Activated CD8-positive, alpha-beta T cell treated with anti-CD3 and anti-CD28 coated beads for 36 hours (primary cell): ENCODE data around the gene FNDC1. TPM values are rescaled to one million over a fixed set of nuclear protein-coding genes. Genes with fewer than 3 reads are reported as not detected.

Experiments used
- ATAC-seq: fragments of 200-7000 bp; cut with Tn5 transposase; one replicate; pipeline ENCODE4 v1.10.0; 2021; ENCODE audit warnings: mild to moderate bottlenecking, moderate library complexity
- CTCF ChIA-PET: fragments of 350-600 bp; sonication (Branson Sonifier 250); formaldehyde crosslinking; loops from one replicate; lab custom pipeline; 2021; ENCODE audit warnings: antibody characterized with exemption; lab: Charles Lee
- POLR2A ChIA-PET: fragments of 350-600 bp; sonication (Branson Sonifier 250); formaldehyde crosslinking; loops from one replicate; lab custom pipeline; 2021; ENCODE audit warnings: antibody characterized with exemption; lab: Charles Lee
- DNase-seq: peaks from one replicate; pipeline ENCODE4 v3.0.0-alpha.2; 2020
- H3K27ac Mint-ChIP-seq: one replicate; pipeline ENCODE4 v1.8.0; 2021; ENCODE audit warnings: mild to moderate bottlenecking, mixed read lengths
- H3K27me3 Mint-ChIP-seq: one replicate; pipeline ENCODE4 v1.8.0; 2021; ENCODE audit warnings: mixed read lengths
- H3K36me3 Mint-ChIP-seq: one replicate; pipeline ENCODE4 v1.8.0; 2021; ENCODE audit warnings: low read depth, mixed read lengths
- H3K4me1 Mint-ChIP-seq: one replicate; pipeline ENCODE4 v1.8.0; 2021; ENCODE audit warnings: low read depth, mixed read lengths
- H3K4me3 Mint-ChIP-seq: one replicate; pipeline ENCODE4 v1.8.0; 2021; ENCODE audit warnings: mild to moderate bottlenecking, moderate library complexity, mixed read lengths
- H3K9me3 Mint-ChIP-seq: one replicate; pipeline ENCODE4 v1.8.0; 2021; ENCODE audit warnings: mixed read lengths
- CTCF ChIP-seq: fragments of 200-600 bp; IDR thresholded peaks from one replicate; pipeline ENCODE4 v1.8.0; 2022; ENCODE audit warnings: antibody characterized with exemption, mild to moderate bottlenecking
- intact Hi-C: fragments of 100-400 bp; cut with micrococcal nuclease; formaldehyde crosslinking; loops from one replicate; pipeline ENCODE4 v1.10.0; 2022
- total RNA-seq, 2 experiments: library from RNA; stranded (reverse); gene quantifications; one replicate each; pipeline ENCODE4 v1.2.3, GENCODE V29; 2021

The FNDC1 gene
- total RNA-seq, 2 experiments from 2014 or later = not detected

DNA sequence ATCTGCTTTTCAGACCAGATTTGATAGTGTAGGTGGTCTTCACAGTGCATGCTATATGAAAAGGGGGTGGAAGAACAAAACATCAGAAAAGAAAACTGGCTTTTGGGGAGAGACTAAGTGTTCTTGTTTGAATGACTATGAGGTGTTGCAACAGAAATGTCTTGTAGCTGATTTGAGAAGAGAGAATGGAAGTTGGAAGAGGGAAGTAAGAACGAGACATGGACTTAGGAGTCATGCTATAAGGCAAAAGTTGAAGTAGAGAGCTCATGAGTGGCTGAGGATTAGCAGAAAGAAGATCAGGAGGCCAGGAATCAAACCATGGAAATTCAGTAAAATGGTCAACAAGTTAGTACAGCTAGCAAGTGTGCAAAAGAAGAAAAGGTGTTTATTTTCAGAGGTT lies 32.1 kb downstream of the FNDC1 start:
- no peaks in the 10 kb centered on the region for H3K36me3 Mint-ChIP-seq
- no peak for TF ChIP-seq CTCF
- POLR2A ChIA-PET = interaction anchor here (0.6 kb wide), 1 partner anchor 424 kb away, joined by 3 read pairs; no protein-coding TSS in a partner anchor
- H3K27me3 Mint-ChIP-seq = peaks cover 7% of the 10 kb centered on the region
- ATAC-seq (no peak), DNase-seq (no peak)
- H3K27ac Mint-ChIP-seq = no peak overlapping the region
- H3K9me3 Mint-ChIP-seq = no peaks in the 10 kb centered on the region
- no peaks in the 10 kb centered on the region for H3K4me1 Mint-ChIP-seq
- H3K4me3 Mint-ChIP-seq = no peak overlapping the region
- CTCF ChIA-PET = interaction anchor here (1.0 to 1.3 kb wide), 2 partner anchors 18 to 27 kb away, joined by 3 to 8 read pairs; no protein-coding TSS in a partner anchor
- intact Hi-C loops = no loop called here

GRCh38 chr6:159203304-159204005 lies 34.3 kb downstream of the FNDC1 start:
- ChIA-PET POLR2A (no interaction called here), CTCF (interaction anchor here (1.3 to 2.6 kb wide), 4 partner anchors 14 to 50 kb away, joined by 3 to 9 read pairs (median 6); no protein-coding TSS in a partner anchor)
- Mint-ChIP-seq H3K4me1 (no peaks in the 10 kb centered on the region), H3K9me3 (no peaks in the 10 kb centered on the region), H3K27ac (no peak overlapping the region), H3K36me3 (no peaks in the 10 kb centered on the region), H3K27me3 (peaks cover 5% of the 10 kb centered on the region), H3K4me3 (no peak overlapping the region)
- ATAC-seq (no peak), DNase-seq (no peak)
- no peak for TF ChIP-seq CTCF
- intact Hi-C loops = no loop called here

- Mint-ChIP-seq H3K27me3 (peaks cover 3% of the 10 kb centered on the region), H3K4me3 (no peak overlapping the region), H3K36me3 (no peaks in the 10 kb centered on the region), H3K4me1 (no peaks in the 10 kb centered on the region), H3K27ac (no peak overlapping the region), H3K9me3 (no peaks in the 10 kb centered on the region)
- DNase-seq (no peak), ATAC-seq (no peak)
- CTCF ChIA-PET = interaction anchor here (1.0 to 2.6 kb wide), 4 partner anchors 13 to 56 kb away, joined by 3 to 9 read pairs (median 4); no protein-coding TSS in a partner anchor
- intact Hi-C loops = no loop called here
- no peak for TF ChIP-seq CTCF
- POLR2A ChIA-PET = no interaction called here
These were observed 35.4 kb downstream of the FNDC1 start for GRCh38 chr6:159204605-159205004.

- no peak for ATAC-seq
- no peak for TF ChIP-seq CTCF
- intact Hi-C loops = no loop called here
- no peaks in the 10 kb centered on the region for H3K36me3 Mint-ChIP-seq
- CTCF ChIA-PET = interaction anchor here (2.0 kb wide), 2 partner anchors 41 to 442 kb away, joined by 5 to 7 read pairs; no protein-coding TSS in a partner anchor
- no peak overlapping the region for H3K4me3 Mint-ChIP-seq
- DNase-seq = no peak
- POLR2A ChIA-PET = no interaction called here
- no peaks in the 10 kb centered on the region for H3K9me3 Mint-ChIP-seq
- H3K4me1 Mint-ChIP-seq = no peaks in the 10 kb centered on the region
- H3K27ac Mint-ChIP-seq = no peak overlapping the region
- no peaks in the 10 kb centered on the region for H3K27me3 Mint-ChIP-seq
These were observed 42.8 kb downstream of the FNDC1 start for GRCh38 chr6:159212028-159212427.

DNA sequence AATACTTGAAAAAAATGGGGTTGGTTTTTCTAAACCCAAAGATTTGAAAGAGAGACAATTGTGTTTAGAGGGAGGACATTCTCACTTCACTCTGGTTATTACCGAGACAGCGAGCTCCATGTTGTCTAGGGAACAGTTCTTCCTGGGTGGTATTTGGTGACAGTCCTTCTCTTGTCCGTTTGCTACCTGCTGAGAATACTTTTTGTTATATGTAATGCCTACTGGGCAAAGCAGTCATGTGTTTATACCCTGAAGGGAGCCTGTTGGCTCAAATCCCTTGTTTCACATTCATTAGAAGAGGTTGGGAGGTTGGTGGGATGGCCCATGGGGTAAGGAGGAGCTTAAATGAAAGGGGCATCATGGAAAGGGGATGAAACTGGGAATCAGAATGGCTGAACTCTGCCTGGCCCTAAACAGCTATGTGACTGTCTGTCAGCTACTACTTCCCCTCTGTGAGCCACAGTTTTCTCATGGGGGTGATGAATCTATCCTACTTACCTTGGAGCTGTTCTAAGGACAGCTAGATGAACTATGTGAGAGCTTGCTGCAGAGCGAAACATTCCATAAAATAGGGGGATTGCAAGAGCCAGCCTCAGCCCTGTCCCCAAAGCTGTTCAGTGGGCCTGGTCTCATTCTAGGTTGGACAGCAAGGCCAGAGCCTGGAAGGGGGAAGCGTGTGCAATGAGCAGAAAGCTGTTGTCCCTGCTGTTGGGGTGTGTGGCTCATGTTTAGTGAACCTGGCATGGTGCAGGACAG lies 43.5 kb downstream of the FNDC1 start:
- H3K36me3 Mint-ChIP-seq = no peaks in the 10 kb centered on the region
- no peak for TF ChIP-seq CTCF
- ChIA-PET CTCF (interaction anchor here (1.7 to 2.0 kb wide), 3 partner anchors 38 to 442 kb away, joined by 5 to 7 read pairs (median 5); no protein-coding TSS in a partner anchor), POLR2A (no interaction called here)
- intact Hi-C loops = no loop called here
- H3K27me3 Mint-ChIP-seq = no peaks in the 10 kb centered on the region
- no peak for DNase-seq
- no peak overlapping the region for H3K4me3 Mint-ChIP-seq
- no peaks in the 10 kb centered on the region for H3K4me1 Mint-ChIP-seq
- ATAC-seq = no peak
- no peak overlapping the region for H3K27ac Mint-ChIP-seq
- H3K9me3 Mint-ChIP-seq = no peaks in the 10 kb centered on the region
